HG02938 (cell line): ENCODE results near the gene HIPK3.
"Not testable (repeated sequence)": the region's sequence is repeated elsewhere in the genome, so short reads cannot be mapped to it uniquely, and the experiment has no call there.

Experiments
- ATAC-seq: cut with Tn5 transposase; IDR thresholded peaks from one replicate; pipeline ENCODE4 v1.9.1; 2021; ENCODE audit warnings: mild to moderate bottlenecking, moderate library complexity; ENCODE audit not compliant: unreplicated experiment

HIPK3 gene

DNA sequence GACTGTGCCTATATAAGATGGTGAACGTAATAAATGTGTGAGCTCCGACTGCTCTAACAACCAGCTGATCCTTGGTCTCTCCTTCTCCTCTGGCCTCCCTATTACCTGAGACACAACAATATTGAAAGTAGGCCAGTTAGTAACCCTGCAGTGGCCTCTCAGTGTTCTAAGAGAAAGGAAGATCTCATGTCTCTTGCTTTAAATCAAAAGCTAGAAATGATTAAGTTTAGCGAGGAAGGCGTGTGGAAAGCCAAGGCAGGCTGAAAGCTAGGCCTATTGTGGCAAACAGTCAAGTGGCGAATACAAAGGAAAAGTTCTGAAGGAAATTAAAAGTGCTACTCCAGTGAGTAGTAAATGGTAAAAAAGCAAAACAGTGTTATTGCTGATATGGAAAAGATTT, 39.5 kb downstream of the HIPK3 start:
- no peak for ATAC-seq

DNA sequence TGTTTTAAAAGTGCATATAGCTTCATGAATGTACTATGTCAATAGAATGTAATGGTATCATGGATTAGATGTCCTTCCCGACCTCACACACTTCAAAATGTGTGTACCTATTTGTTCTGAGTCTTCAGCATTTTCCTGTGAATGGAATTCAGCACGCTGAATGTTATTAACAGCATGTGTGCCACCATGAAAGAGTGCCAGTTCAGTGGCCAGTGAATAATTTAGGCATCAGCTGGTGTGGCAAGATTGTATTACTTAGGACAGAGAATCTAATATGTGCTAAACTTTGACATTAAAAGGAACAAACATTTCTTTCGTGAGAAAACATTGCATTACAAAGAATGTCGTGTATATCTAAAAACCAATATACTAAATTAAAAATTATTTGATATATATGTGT, 46.4 kb downstream of the HIPK3 start:
- ATAC-seq = no peak

DNA sequence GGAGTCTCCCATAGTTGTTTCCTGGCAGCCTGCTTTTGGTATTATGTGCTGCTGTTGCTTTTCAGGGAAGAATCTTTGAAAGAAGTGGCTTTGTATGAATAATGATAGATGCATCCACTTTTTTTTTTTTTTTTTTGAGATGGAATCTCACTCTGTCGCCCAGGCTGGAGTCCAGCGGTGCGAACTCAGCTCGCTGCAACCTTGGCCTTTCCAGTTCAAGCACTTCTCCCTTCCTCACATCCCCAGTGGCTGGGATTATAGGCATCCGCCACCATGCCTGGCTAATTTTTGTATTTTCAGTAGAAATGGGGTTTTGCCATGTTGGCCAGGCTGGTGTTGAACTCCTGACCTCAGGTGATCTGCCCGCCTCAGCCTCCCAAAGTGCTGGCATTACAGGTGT, 49.6 kb downstream of the HIPK3 start:
- ATAC-seq = not testable (repeated sequence)

GRCh38 chr11:33307984-33308383, 50.8 kb downstream of the HIPK3 start:
- no peak for ATAC-seq

DNA sequence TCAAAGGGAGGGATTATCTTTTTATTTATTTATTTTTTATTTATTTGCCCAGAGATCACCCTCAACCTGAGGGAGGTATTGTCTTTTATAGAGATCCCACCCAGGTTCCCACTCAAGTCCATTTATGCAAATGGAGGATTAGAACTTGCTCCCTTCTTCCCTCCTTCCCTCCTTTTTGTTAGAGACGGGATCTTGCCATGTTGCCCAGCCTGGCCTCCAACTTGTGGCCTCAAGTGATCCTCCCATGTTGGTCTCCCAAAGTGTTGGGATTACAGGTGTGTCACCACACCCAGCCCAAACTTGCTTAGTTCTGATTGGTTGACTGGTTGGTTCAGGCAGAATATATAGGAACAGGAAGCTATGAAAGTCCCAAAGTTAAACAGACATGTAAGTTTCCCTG, 51.9 kb downstream of the HIPK3 start:
- no peak for ATAC-seq

DNA sequence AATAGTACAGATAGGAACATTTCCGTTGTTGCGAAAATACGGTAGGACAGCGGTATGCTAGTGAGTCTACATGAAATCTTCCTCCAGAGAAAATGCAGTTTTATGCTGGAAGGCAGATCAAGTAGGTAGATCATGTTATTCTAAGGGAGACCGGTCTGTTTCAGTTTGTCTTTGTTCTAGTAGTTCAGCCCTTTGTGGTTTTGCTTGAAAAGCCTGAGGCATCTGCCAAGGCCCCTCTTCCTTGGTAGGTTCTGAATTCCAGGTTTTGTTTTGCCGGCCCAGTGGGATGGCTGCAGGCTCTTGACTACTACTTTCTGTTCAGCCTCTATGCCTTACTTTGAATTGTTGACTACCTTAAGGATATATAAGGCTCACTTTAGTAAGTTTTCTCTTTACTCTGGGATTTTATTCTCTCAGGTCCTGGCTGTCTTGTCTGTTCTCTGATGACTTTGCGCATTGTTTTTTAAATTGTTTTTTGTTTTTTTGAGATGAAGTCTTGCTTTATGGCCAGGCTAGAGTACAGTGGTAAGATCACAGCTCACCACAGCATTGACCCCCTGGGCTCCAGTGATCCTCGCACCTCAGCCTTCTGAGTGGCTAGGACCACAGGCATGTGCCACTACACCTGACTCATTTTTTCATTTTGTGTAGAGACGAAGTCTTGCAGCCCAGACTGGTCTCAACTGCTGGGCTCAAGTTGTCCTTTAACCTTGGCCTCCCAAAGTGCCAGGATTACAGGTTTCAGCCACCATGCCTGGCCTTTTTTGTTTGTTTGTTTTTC, 53.7 kb downstream of the HIPK3 start:
- no peak for ATAC-seq

DNA sequence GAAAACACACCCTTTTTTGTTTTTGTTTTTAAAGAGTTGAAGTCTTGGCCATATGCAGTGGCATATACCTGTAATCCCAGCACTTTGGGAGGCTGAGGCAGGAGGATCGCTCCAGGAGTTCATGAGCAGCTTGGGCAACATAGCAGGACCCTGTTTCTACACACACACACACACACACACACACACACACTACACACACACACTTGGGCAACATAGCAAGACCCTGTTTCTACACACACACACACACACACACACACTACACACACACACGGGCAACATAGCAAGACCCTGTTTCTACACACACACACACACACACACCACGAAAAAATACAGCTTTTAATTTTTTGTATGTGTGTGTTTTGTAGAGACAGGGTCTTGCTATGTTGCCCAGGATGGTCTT, 54.5 kb downstream of the HIPK3 start:
- ATAC-seq = no peak

- ATAC-seq = no peak
These were observed 58.6 kb downstream of the HIPK3 start for GRCh38 chr11:33315822-33316221.

- no peak for ATAC-seq
These were observed 60.5 kb downstream of the HIPK3 start for GRCh38 chr11:33317662-33318061.

DNA sequence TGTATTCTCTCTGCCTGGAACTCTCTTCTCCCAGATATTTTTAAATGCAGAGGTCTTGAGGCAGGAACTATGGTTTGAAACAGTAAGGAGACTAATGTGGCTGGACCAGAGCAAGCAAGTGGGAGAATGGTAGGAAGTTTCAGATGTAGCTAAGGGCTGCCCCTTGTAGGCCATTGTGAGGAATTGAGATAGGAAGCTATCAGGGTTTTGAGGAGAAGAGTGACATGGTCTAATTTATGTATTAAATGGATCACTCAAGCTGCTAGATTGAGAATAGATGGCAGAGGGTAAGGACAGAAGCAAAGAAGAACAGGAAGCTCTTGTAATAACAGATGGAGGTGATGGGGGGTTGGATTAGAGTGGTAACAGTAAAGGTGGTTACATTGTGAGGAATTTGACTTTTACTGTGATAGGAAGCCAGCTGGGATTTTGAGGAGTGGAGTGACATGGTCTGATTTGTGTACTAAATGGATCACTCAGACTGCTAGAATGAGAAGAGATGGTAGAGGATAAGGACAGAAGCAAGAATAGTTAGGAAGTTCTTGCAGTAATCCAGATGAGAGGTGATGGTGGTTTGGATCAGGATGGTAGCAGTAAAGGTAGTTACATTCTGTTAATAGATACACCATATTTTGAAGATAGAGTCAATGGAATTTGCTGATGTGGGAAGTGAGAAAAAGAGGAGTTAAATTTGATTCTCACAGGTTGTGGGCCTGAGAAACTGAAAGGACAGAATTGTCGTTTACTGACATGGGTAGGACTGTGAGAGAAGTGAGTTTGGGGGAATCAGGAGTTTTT, 63.0 kb downstream of the HIPK3 start:
- no peak for ATAC-seq

DNA sequence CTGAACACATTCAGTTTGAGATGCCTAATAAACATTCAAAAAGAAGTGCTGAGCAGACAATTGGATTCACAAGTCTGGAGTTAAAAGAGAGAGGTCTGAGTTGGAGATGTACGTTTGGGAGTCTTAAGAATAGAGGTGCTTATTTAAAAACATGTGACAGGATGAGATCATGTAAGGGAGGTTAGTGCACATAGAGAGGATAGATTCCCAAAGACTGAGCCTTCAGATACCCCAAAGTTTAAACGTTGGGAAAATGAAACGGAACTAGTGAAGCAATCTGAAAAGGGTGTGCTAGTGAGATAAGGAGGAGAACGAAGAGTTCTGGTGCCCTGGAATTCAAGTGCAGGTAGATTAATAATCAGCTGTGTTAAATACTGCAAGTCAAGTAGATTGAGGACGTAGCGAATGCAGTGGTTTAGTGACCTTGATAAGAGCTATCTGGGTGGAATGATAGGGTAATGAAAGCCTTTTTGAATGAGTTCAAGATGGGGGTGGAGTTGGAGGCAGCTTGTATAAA, 63.7 kb downstream of the HIPK3 start:
- no peak for ATAC-seq

DNA sequence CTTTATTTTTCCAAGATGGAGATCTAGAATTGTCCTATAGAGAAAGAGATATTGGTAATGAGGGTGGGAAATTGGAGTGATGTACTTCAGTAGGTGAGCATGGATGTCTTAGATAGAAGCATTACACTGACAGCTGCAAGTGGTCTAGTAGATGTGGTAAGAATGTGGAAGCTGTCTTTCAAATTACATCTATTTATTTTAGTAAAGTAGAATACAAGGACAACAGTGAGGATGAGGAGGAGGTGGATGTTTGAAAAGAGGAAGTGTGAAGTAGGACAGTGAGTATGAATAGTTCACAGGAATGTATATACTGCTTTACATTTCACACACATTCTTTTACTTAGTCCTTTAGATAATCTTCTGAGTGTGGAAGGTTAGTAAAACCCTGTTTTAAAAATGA, 64.2 kb downstream of the HIPK3 start:
- no peak for ATAC-seq

GRCh38 chr11:33323421-33323820, 66.2 kb downstream of the HIPK3 start:
- no peak for ATAC-seq

GRCh38 chr11:33324302-33324985, 67.3 kb downstream of the HIPK3 start:
- no peak for ATAC-seq

GRCh38 chr11:33325451-33325850, 68.3 kb downstream of the HIPK3 start:
- ATAC-seq = no peak

DNA sequence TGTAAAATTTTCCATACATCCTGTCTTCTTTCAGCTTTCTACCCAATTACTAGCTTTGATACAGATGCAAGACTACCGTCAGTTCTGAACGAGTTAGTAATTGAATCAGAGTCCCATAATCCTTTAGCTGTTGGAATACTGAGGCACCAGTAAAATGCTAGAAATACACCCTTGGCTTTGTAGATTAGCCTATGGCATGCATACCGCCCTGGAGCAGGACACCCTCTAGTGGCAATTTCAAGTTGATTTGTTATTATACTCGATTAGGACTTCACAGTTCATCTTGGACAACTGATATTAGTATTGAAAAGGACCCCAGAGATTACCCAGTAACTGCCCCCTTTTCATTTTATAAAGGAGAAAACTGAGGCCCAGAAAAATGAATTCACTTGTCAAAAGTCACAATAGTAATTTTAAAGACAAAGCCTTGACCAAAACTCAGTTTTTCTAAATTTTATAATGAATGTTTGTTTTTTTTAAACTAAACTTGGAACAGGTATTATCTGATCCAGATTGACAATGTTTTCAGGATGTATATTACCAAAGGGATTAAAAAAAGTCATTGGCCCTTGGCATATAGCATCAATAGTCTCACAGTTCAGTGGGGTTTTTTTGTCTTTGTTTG, 72.6 kb downstream of the HIPK3 start:
- ATAC-seq = no peak

GRCh38 chr11:33333816-33334215, 76.6 kb downstream of the HIPK3 start:
- no peak for ATAC-seq

DNA sequence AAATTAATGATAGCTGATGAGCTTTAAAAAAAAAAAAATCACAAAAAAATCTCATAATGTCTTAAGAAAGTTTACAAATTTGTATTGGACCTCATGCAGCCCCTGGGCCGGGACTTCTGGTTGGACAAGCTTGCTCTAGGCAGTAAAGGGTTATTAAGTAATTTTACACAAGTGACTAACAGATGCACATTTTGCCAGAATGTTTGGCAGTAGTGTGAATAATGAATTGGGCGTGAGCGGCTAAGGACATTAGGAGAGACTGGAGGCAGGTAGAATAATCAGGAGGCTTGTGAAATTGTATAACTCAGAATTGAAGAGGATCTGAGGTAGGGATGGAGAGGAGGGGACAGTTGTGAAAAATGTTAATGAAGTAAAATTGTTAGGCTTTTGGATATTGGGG, 77.4 kb downstream of the HIPK3 start:
- no peak for ATAC-seq

DNA sequence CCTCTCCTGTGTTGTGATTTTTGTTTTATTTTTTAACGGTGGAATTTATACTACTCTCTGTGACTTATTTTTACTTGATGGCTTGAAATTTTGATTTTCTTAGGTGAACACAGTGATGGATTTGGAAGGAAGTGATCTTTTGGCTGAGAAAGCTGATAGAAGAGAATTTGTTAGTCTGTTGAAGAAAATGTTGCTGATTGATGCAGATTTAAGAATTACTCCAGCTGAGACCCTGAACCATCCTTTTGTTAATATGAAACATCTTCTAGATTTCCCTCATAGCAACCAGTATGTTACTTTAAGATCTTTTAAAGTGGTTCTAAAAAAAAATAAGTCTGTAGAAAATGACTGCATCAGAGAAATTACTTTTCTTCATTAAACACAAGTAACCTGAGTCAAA, 82.1 kb downstream of the HIPK3 start:
- no peak for ATAC-seq

DNA sequence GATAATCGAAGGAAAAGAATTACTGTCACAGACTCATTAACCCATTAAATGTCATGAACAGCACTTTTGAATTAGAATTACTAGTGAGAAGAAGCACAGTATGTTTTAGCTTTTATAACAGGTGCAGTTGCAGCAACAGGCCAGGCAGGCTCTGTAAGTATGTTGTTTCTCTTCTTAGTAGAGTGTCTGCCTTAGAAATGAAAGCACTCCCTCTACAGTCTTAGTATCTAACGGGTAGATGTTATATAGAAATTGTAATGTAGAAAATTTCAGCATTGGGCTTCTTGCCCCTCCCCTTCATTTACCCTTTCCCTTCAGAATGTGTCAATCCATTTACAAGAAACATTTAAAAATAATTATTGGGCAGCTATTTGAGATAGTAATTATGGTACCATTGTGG, 87.4 kb downstream of the HIPK3 start:
- ATAC-seq = no peak

DNA sequence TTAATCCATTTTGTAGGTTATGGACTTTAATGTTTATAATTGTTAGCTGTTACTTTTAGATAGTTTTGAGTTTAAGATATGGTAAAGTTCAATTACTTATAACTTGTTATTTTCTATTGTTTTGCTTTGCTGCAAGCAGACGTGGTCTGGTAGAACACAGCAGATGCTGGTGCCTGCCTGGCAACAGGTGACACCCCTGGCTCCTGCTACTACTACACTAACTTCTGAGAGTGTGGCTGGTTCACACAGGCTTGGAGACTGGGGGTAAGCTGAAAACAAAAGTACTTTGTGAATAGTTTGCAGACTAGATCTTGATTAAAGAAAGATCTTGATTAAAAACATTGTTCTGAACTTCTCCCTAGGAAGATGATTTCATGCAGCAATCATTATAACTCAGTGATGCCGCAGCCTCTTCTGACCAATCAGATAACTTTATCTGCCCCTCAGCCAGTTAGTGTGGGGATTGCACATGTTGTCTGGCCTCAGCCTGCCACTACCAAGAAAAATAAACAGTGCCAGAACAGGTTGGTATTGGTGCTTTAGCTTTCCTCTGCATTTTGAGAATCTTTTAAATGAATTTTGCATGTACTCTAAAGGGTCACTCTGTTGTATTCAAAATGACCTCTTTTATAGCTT, 90.4 kb downstream of the HIPK3 start:
- ATAC-seq = peak; percentile 98
